ENCODE measurements around the gene SAG. TPM values are rescaled to one million over a fixed set of nuclear protein-coding genes. Genes with fewer than 3 reads are reported as not detected.

The SAG gene
- total and polyA plus RNA-seq, 7 donors, result not detected

DNA sequence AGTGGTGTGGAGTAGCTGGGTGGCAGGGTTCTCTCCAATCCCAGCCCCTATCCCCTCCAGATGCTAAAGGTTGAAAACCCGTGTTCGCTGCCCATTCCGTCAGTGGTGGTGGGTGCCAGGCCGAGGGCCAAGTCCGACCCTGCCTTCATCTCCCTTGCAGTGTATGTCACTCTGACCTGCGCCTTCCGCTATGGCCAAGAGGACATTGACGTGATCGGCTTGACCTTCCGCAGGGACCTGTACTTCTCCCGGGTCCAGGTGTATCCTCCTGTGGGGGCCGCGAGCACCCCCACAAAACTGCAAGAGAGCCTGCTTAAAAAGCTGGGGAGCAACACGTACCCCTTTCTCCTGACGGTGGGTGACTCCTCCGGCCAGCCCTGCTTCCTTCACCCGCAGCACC, 12.9 kb downstream of the SAG start:
- ATAC-seq, result no peak

DNA sequence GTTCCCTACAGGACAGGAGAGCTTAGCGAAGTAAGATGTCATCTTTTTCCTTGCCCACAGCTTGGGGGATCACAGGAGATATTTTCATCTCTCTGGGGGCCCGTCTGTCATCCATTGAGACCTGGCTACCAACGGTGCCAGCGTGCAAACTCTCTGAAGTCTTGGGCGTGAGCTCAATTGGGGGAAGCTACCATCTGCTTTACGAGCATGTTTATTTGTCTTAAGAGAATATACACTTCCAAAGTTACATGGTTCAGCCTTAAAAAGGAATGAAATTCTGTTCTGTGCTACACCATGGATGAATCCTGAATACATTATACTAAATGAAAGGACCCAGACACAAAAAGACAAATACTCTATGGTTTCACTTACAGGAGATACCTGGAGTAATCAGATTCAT, 13.6 kb downstream of the SAG start:
- WGBS, 3 donors, result 58 to 59% (median 59%) methylated on average over 6 of the region's 6 CpGs
- no peak for DNase-seq
- Histone ChIP-seq H3K27ac (no peak overlapping the region), H3K36me3 (ENCODE audit: insufficient read depth in 1 of 2, low read depth in 1 of 2) (no peaks in the 10 kb centered on the region), H3K27me3 (ENCODE audit: insufficient read depth in 3 of 3, low read length in 2 of 3) (no peaks in the 10 kb centered on the region), H3K4me3 (no peak overlapping the region), H3K4me1 (no peaks in the 10 kb centered on the region), H3K9me3 (no peaks in the 10 kb centered on the region)
- intact Hi-C loops (cut with DNase I), result no loop called here
- no peak for ATAC-seq
- TF ChIP-seq, protein P1, sequence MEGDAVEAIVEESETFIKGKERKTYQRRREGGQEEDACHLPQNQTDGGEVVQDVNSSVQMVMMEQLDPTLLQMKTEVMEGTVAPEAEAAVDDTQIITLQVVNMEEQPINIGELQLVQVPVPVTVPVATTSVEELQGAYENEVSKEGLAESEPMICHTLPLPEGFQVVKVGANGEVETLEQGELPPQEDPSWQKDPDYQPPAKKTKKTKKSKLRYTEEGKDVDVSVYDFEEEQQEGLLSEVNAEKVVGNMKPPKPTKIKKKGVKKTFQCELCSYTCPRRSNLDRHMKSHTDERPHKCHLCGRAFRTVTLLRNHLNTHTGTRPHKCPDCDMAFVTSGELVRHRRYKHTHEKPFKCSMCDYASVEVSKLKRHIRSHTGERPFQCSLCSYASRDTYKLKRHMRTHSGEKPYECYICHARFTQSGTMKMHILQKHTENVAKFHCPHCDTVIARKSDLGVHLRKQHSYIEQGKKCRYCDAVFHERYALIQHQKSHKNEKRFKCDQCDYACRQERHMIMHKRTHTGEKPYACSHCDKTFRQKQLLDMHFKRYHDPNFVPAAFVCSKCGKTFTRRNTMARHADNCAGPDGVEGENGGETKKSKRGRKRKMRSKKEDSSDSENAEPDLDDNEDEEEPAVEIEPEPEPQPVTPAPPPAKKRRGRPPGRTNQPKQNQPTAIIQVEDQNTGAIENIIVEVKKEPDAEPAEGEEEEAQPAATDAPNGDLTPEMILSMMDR (IDR thresholded peaks at IDR 0.05), result no peak

More for the DNA sequence above, 12.9 kb downstream of the SAG start:
- intact Hi-C loops (cut with DNase I), result no loop called here
- no peak for DNase-seq
- TF ChIP-seq, protein P1 (IDR thresholded peaks at IDR 0.05), result no peak
- 92 to 93% (median 93%) methylated on average over 17 of the region's 17 CpGs for WGBS, 3 donors
- Histone ChIP-seq H3K27me3 (ENCODE audit: insufficient read depth in 3 of 3, low read length in 2 of 3) (no peaks in the 10 kb centered on the region), H3K4me3 (no peak overlapping the region), H3K36me3 (ENCODE audit: insufficient read depth in 1 of 2, low read depth in 1 of 2) (no peaks in the 10 kb centered on the region), H3K27ac (no peak overlapping the region), H3K9me3 (no peaks in the 10 kb centered on the region), H3K4me1 (no peaks in the 10 kb centered on the region)

DNA sequence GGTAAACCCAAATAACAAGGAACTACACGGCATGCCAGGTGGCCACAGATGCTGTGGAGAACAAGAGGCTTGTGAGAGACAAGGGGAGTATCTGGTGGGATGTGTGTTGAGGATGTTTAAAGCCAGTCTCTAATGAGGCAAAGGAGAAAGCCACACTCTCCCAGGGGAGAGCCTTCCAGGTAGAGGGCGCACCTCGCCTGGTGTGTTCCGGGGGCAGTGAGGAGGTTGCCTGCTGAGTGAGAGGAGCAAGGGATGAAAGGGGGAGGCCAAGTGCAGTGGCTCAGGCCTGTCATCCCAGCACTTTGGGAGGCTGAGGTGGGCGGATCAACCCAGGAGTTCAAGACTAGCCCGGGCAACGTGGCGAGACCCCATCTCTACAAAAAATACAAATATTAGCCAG, 16.2 kb downstream of the SAG start:
- H3K9me3 ChIP-seq, result no peaks in the 10 kb centered on the region
- H3K4me3 ChIP-seq, result no peak overlapping the region
- H3K4me1 ChIP-seq, result no peaks in the 10 kb centered on the region
- no peak overlapping the region for H3K27ac ChIP-seq
- H3K36me3 ChIP-seq (ENCODE audit: insufficient read depth in 1 of 2, low read depth in 1 of 2), result no peaks in the 10 kb centered on the region
- intact Hi-C loops (cut with DNase I), result no loop called here
- 83 to 87% (median 85%) methylated on average over 8 of the region's 8 CpGs for WGBS, 3 donors
- TF ChIP-seq, protein P1 (IDR thresholded peaks at IDR 0.05), result no peak
- DNase-seq (no peak), ATAC-seq (no peak)
- H3K27me3 ChIP-seq (ENCODE audit: insufficient read depth in 3 of 3, low read length in 2 of 3), result no peaks in the 10 kb centered on the region

DNA sequence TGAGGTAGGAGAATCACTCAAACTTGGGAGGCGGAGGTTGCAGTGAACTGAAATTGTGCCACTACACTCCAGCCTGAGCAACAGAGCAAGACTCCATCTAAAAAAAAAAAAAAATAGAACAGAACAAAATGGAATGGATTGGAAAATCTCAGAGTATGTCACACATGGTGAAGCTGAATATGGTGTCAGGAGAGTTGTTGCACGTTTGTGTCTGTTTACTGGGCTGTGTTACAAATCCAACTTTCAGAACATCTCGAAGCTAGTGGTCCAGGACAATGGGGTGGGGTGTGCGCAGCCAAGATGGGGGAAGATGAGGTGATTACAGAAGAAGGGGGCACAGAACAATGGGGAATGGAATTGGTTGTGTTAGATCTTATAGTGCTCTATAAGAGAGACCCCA, 17.6 kb downstream of the SAG start:
- H3K4me3 ChIP-seq, result no peak overlapping the region

DNA sequence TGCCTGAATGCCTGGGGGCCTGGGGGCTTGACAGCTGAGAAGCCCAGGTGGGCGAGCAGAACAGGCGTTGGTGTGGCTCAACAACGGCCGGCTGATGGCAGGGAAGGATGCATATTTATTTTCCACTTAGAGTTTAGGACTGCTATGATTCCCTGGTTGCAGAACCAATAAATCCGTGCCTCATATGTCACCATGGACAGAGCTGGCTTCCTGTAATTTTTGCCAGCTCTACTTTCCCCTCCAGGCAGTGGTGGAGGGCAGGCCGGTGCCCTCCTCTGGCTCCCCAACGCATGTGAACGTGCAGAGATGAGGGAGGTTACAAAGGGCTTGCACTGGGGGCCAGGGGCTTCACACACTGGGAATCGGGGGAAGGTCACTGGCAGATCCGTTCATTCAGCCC, 18.2 kb downstream of the SAG start:
- WGBS, 3 donors, result 67 to 72% (median 68%) methylated on average over 10 of the region's 10 CpGs
- Histone ChIP-seq H3K36me3 (ENCODE audit: insufficient read depth in 1 of 2, low read depth in 1 of 2) (no peaks in the 10 kb centered on the region), H3K27me3 (ENCODE audit: insufficient read depth in 3 of 3, low read length in 2 of 3) (no peaks in the 10 kb centered on the region), H3K9me3 (no peaks in the 10 kb centered on the region), H3K4me3 (no peak overlapping the region), H3K27ac (no peak overlapping the region), H3K4me1 (no peaks in the 10 kb centered on the region)
- TF ChIP-seq, protein P1 (IDR thresholded peaks at IDR 0.05), result no peak
- DNase-seq (no peak), ATAC-seq (no peak)
- intact Hi-C loops (cut with DNase I), result no loop called here

More for the DNA sequence above, 17.6 kb downstream of the SAG start:
- 73 to 79% (median 75%) methylated on average over 4 of the region's 4 CpGs for WGBS, 3 donors
- ATAC-seq, result no peak
- H3K27me3 ChIP-seq (ENCODE audit: insufficient read depth in 3 of 3, low read length in 2 of 3), result no peaks in the 10 kb centered on the region
- TF ChIP-seq, protein P1 (IDR thresholded peaks at IDR 0.05), result no peak
- no peaks in the 10 kb centered on the region for H3K9me3 ChIP-seq
- no peak for DNase-seq
- H3K4me1 ChIP-seq, result no peaks in the 10 kb centered on the region
- H3K27ac ChIP-seq, result no peak overlapping the region
- no peaks in the 10 kb centered on the region for H3K36me3 ChIP-seq (ENCODE audit: insufficient read depth in 1 of 2, low read depth in 1 of 2)
- intact Hi-C loops (cut with DNase I), result no loop called here

Measured in psoas muscle (tissue), 8 donors.